Testis (tissue), 3 donors: Measurements from ENCODE around the gene MACROD2. TPM values are rescaled to one million over a fixed set of nuclear protein-coding genes. Genes with fewer than 3 reads are reported as not detected.

Experiments used
- DNase-seq: peaks from one replicate; pipeline ENCODE4 v3.0.0-alpha.2; 2019
- H3K27ac ChIP-seq, 2 donors: fragments of 200-600 bp; sonication (generic); one replicate each; pipeline ENCODE4 v1.5.1; 2019
- H3K27me3 ChIP-seq: fragments of 200-600 bp; sonication (generic); one replicate; pipeline ENCODE4 v1.5.1; 2019
- H3K36me3 ChIP-seq: fragments of 200-600 bp; sonication (generic); one replicate; pipeline ENCODE4 v1.5.1; 2017; ENCODE audit warnings: low read depth; ENCODE audit errors: missing control alignments
- H3K4me1 ChIP-seq: fragments of 200-600 bp; sonication (generic); one replicate; pipeline ENCODE4 v1.5.1; 2019
- H3K4me3 ChIP-seq, 2 donors: fragments of 200-600 bp; sonication (generic); one replicate each; pipeline ENCODE4 v1.5.1; 2017 to 2019
- H3K9me3 ChIP-seq: fragments of 200-600 bp; sonication (generic); one replicate; pipeline ENCODE4 v1.5.1; 2017
- POLR2A ChIP-seq: fragments of 450-650 bp; IDR thresholded peaks from one replicate; pipeline ENCODE4 v1.6.1; 2017; ENCODE audit warnings: antibody characterized with exemption, mild to moderate bottlenecking, moderate library complexity
- WGBS, 2 donors: methylation state at CpG; one replicate each; pipeline ENCODE4 v1.1.5; 2018; 5-methylcytosine and 5-hydroxymethylcytosine counted together
- intact Hi-C: fragments of 100-400 bp; cut with DNase I; formaldehyde crosslinking; loops from one replicate; pipeline ENCODE4 v1.15.1; 2023; ENCODE audit warnings: low total_unique reads
- polyA plus RNA-seq: library from polyadenylated mRNA; stranded (reverse); fragments of 350-450 nt; fragmentation: Illumina TruSeq; extraction: RNeasy Lipid Tissue Mini Kit (QIAGEN cat#74804); gene quantifications from one replicate; pipeline ENCODE4 v1.2.3, GENCODE V29; 2014; ENCODE audit warnings: low read depth, low replicate concordance; ENCODE audit not compliant: insufficient read depth
- total RNA-seq, 2 donors: library from RNA; depleted of rRNA; stranded (reverse); fragments of >200 nt; gene quantifications; one replicate each; pipeline ENCODE4 v1.2.3, GENCODE V29; 2016
- TF ChIP-seq, protein P1 (sequence below), 3 experiments: fragments of 450-650 bp in 2 of 3; fragments of 200-600 bp in 1 of 3; sonication (generic) in 1 of 3; IDR thresholded peaks; one replicate each; pipeline ENCODE4 v1.5.1; 2016 to 2019; ENCODE audit warnings: antibody characterized with exemption in 3 of 3, mild to moderate bottlenecking in 2 of 3, moderate library complexity in 1 of 3

MACROD2 gene
- total and polyA plus RNA-seq, 3 donors from 2014 or later = 12.6 to 20.6 (median 16.8) TPM

DNA sequence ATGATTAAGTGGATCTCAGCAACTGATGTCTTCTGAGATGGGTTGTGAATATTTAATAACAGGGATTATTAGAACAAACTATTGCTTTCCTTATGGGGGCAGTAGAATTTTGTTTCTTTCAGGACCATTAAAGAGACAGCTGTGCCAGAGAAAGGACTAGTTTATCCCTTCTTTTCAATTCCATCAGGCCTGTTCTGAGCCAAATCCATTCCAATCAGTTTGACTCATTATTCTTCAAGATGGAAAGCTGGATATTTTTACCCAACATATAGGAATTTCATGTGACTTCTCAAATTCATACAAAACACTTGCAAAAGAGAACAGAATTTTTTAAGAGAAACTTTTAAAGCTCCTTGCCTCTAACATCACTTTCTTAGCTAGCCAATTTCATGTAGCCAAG lies 1064.1 kb downstream of the MACROD2 start:
- no peak for TF ChIP-seq POLR2A
- TF ChIP-seq, protein P1, sequence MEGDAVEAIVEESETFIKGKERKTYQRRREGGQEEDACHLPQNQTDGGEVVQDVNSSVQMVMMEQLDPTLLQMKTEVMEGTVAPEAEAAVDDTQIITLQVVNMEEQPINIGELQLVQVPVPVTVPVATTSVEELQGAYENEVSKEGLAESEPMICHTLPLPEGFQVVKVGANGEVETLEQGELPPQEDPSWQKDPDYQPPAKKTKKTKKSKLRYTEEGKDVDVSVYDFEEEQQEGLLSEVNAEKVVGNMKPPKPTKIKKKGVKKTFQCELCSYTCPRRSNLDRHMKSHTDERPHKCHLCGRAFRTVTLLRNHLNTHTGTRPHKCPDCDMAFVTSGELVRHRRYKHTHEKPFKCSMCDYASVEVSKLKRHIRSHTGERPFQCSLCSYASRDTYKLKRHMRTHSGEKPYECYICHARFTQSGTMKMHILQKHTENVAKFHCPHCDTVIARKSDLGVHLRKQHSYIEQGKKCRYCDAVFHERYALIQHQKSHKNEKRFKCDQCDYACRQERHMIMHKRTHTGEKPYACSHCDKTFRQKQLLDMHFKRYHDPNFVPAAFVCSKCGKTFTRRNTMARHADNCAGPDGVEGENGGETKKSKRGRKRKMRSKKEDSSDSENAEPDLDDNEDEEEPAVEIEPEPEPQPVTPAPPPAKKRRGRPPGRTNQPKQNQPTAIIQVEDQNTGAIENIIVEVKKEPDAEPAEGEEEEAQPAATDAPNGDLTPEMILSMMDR (IDR thresholded peaks at IDR 0.05) = no peak
- Histone ChIP-seq H3K27ac (no peak overlapping the region), H3K4me1 (no peaks in the 10 kb centered on the region), H3K4me3 (no peak overlapping the region), H3K36me3 (no peaks in the 10 kb centered on the region), H3K27me3 (no peaks in the 10 kb centered on the region), H3K9me3 (no peaks in the 10 kb centered on the region)
- intact Hi-C loops = no loop called here
- DNase-seq = no peak

DNA sequence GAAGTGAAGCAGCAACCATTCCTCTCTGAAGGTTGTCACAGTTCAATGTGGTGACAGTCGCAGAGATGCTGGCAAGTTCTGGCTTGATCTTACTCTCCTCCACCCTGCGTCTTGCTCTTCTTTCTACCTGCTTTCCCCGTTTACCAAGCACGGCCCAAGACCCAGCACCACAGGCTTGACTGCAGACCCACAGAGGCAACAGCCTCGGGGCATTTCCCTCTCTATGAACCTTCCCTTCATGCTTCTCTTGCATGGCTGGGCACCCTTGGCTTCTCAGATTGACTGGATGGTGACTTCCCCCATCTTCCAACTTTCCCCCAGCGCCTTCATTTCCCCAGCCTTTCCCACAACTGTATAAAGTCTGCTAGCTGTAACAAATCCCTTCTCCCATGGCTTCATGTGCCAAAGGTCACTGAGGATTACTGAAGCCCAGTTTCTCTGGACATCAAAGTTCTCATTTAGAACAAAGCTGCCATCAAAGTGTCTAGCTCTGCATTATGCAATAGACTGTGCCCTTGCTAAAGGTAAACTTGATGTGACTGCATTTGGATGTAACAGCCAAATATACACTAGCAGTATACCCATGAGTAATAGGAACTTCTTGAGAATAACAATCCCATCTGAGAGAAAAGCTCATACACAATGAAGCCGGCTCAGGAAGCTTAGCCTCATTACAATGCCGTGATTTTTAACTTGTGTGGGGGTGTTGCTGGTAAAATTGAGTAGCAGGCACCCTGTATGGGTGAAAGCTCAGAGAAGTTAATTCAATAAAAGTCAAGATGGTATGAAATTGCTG lies 1065.1 kb downstream of the MACROD2 start:
- Histone ChIP-seq H3K27ac (no peak overlapping the region), H3K9me3 (no peaks in the 10 kb centered on the region), H3K4me3 (no peak overlapping the region), H3K27me3 (no peaks in the 10 kb centered on the region), H3K36me3 (no peaks in the 10 kb centered on the region), H3K4me1 (no peaks in the 10 kb centered on the region)
- intact Hi-C loops = no loop called here
- TF ChIP-seq POLR2A = no peak
- TF ChIP-seq, protein P1 (IDR thresholded peaks at IDR 0.05) = no peak
- DNase-seq = no peak
- WGBS, 2 donors = 91 to 94% methylated on average over 8 of the region's 8 CpGs

DNA sequence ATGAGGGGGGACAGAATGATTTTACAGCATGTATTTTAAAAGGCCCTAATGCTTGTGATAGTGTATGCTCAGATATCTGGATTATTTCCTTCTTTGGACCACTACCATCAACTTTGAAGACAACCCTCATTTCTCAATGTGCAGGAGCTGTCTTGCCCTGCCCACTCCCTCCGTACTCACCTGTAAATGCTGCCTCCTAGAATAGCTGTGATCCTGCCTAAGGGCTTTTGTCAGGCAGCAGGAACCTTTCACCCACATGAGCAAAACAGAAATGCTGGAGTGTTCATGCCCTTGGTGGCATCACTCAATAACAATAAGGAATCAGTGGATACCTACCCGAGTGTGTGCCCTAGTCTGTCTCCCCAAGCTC lies 1065.7 kb downstream of the MACROD2 start:
- no peaks in the 10 kb centered on the region for H3K4me1 ChIP-seq
- intact Hi-C loops = no loop called here
- H3K27ac ChIP-seq = no peak overlapping the region
- TF ChIP-seq POLR2A = no peak
- TF ChIP-seq, protein P1 (IDR thresholded peaks at IDR 0.05) = no peak
- 75 to 94% methylated on average over 2 of the region's 2 CpGs for WGBS, 2 donors
- DNase-seq = no peak
- no peak overlapping the region for H3K4me3 ChIP-seq
- H3K9me3 ChIP-seq = no peaks in the 10 kb centered on the region
- no peaks in the 10 kb centered on the region for H3K36me3 ChIP-seq
- H3K27me3 ChIP-seq = no peaks in the 10 kb centered on the region

GRCh38 chr20:15061955-15062354 lies 1066.6 kb downstream of the MACROD2 start:
- WGBS, 2 donors = 57 to 63% methylated on average over 1 of the region's 1 CpG
- Histone ChIP-seq H3K36me3 (no peaks in the 10 kb centered on the region), H3K4me1 (no peaks in the 10 kb centered on the region), H3K27ac (no peak overlapping the region), H3K9me3 (no peaks in the 10 kb centered on the region), H3K27me3 (no peaks in the 10 kb centered on the region), H3K4me3 (no peak overlapping the region)
- intact Hi-C loops = no loop called here
- TF ChIP-seq, protein P1 (IDR thresholded peaks at IDR 0.05) = no peak
- peak; percentile 22 for DNase-seq

DNA sequence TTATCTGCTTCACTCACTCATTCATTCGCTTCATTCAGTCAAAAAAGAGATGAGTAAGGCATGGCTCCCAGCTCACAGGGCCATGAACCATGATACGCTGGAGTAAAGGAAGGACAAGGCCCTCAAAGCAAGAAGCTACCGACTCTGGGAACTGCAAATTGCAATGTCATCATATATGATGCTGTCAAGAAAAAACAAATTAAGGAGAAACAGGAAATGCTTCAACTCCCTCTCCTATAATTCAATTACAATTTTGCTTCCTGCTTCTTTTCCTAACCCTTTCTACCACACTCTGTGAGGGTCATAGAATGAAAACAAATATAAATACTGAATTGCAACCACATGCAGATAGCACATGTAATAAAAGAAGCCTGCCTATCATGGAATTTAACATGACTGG lies 1067.8 kb downstream of the MACROD2 start:
- H3K4me3 ChIP-seq = no peak overlapping the region
- no peak overlapping the region for H3K27ac ChIP-seq
- H3K9me3 ChIP-seq = no peaks in the 10 kb centered on the region
- TF ChIP-seq, protein P1 (IDR thresholded peaks at IDR 0.05) = no peak
- no peak for TF ChIP-seq POLR2A
- no peak for DNase-seq
- H3K4me1 ChIP-seq = no peaks in the 10 kb centered on the region
- no peaks in the 10 kb centered on the region for H3K36me3 ChIP-seq
- 59 to 79% methylated on average over 3 of the region's 3 CpGs for WGBS, 2 donors
- no peaks in the 10 kb centered on the region for H3K27me3 ChIP-seq
- intact Hi-C loops = no loop called here
